NCI-H526 (cell line): ENCODE measurements around the gene LRRC1.

Experiments
- DNase-seq, 2 experiments: peaks; one replicate each; lab custom pipeline; 2025; lab: John Stamatoyannopoulos, UW

LRRC1 gene

GRCh38 chr6:53888931-53889330 lies 94.1 kb downstream of the LRRC1 start:
- DNase-seq, result no peak

- DNase-seq, result no peak
These were observed 94.6 kb downstream of the LRRC1 start for GRCh38 chr6:53889365-53889764.

- DNase-seq, result no peak
These were observed 97.9 kb downstream of the LRRC1 start for GRCh38 chr6:53892707-53893106.

DNA sequence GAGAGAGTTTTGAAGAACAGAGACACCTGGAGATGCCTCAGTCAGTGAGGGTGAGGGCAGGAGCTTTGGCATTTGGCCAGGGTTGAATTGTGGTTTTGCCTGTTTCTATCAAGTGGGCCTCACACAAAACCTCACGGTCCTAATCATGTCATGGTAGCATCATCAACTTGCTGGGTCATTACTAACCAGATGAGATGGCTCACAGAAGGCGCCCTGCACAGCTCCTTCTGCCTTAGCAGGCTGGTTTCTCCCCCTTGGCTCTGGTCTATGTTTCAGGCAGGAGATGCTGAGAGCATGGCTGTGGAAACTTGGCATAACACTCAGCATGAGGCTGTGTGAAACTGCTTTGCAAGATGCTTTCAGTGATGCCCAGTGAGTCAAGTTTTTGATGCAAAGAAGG lies 99.3 kb downstream of the LRRC1 start:
- DNase-seq, result peak in 1 of 2 experiments; percentile 11

GRCh38 chr6:53896196-53896595 lies 101.4 kb downstream of the LRRC1 start:
- no peak for DNase-seq

- DNase-seq, result no peak
These were observed 103.4 kb downstream of the LRRC1 start for GRCh38 chr6:53898026-53898795.

GRCh38 chr6:53899512-53899911 lies 104.7 kb downstream of the LRRC1 start:
- no peak for DNase-seq

DNA sequence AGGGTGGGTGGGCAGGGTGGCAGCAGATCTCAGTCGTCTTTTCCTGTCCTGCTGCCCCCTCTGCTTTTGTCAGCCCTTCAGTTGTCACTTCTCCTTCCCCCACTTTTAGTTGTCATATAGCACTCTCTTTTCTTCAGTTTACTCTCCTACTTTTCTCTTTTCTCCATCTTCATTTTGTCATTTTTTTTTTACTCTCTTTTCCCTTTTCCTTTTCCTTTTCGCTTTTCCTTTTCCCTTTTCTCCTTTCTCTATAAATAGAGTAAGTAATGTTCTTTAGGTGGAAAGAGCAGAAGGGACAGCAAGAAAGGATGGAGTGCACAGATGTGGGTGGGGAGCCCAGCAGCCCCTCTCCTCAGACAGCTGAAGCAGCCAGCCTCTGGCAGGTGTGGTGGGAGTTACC lies 108.6 kb downstream of the LRRC1 start:
- no peak for DNase-seq

- no peak for DNase-seq
These were observed 111.3 kb downstream of the LRRC1 start for GRCh38 chr6:53906103-53906502.

DNA sequence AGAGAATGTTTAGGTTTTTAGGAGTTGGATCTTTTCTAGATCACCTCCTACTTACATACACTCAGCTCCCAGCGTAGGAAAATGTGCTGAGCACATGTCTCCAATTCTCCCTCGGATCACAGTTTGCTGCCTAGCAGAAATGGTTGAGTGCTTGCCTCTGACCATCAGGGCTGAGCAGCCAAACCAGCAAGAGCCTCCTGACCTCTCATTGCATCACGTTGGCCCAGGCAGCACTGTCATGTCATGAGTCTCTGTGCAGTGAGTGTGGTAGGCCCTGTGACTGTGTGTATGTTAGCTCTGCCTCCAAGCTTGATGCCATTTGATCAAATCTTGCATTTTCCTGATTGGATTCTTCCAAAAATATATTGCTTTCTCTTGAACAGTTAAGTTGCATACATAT lies 112.0 kb downstream of the LRRC1 start:
- no peak for DNase-seq

GRCh38 chr6:53910834-53911233 lies 116.0 kb downstream of the LRRC1 start:
- no peak for DNase-seq

GRCh38 chr6:53912661-53913060 lies 117.9 kb downstream of the LRRC1 start:
- no peak for DNase-seq

DNA sequence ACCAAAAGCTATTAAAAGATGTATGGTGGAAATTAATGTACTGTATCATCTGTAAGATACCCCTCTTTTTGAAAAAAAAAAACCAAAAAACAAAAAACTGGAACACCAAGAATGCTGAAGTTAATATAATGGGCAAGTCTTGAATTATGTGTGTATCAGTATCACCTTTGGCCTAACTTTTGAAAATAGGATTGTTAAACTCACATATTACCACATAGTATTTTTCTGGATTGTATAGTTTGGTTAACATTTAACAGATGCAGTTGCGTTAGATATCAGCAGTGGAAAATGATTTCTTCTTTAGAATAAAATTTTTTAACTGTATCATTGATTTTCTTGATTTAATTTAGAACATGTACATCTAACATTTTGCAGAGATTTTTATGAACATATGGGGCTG lies 118.5 kb downstream of the LRRC1 start:
- DNase-seq, result no peak

- no peak for DNase-seq
These were observed 120.4 kb downstream of the LRRC1 start for GRCh38 chr6:53915026-53915691.

GRCh38 chr6:53916804-53917463 lies 122.1 kb downstream of the LRRC1 start:
- DNase-seq, result no peak

GRCh38 chr6:53917464-53917842 lies 122.6 kb downstream of the LRRC1 start:
- no peak for DNase-seq

DNA sequence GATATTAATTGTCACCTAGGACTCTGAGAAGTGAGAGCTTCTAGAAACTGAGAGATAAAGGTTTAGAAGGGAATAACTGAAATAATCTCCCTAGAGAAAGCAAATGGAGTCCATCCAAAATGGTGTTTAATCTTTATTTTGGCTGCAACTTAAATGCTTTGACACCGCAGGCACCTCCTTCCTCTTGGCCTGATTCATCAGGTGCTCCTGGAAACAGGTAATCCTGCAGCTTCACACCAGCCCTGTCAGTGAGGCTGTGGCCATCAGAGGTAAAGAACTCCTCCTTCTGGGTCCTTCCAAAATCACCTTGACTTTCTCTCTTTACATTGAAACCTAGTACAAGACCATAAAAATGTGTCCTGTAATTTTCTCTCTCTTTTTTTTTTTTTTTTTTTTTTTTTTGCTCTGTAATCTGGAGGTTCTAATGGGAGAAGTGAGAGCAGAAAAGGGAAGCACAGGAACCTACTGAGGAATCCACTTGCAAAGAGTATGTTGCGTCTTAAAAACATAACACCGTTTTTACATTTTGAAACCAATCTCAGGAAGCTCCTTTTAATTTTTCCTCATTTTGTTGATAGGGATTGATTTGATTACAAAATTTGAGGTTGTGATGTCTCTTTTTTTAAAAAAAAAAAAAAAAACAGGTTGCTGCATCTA lies 124.2 kb downstream of the LRRC1 start:
- DNase-seq, result no peak

- DNase-seq, result no peak
These were observed 125.1 kb downstream of the LRRC1 start for GRCh38 chr6:53919881-53920360.

- no peak for DNase-seq
These were observed 126.1 kb downstream of the LRRC1 start for GRCh38 chr6:53920881-53921280.

DNA sequence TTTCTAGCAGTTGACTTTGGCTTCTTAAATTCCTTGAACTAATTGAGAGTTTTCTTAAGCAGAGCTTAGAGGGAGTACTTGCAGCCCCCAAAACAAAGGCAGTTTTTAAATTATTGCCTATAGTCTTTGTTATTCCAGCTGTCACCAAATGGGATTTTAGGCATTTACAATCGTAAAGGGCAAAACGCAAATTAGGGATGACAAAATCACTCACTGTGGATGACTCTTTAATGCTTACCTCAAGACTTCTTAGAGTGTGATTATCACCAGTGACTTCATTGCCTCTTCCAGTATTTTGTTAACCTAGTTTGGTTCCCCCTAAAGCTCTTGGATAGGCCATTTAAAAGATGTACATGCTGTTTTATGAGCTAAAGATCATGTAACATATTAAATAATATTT lies 126.8 kb downstream of the LRRC1 start:
- DNase-seq, result no peak

GRCh38 chr6:53922539-53922981 lies 127.8 kb downstream of the LRRC1 start:
- no peak for DNase-seq

DNA sequence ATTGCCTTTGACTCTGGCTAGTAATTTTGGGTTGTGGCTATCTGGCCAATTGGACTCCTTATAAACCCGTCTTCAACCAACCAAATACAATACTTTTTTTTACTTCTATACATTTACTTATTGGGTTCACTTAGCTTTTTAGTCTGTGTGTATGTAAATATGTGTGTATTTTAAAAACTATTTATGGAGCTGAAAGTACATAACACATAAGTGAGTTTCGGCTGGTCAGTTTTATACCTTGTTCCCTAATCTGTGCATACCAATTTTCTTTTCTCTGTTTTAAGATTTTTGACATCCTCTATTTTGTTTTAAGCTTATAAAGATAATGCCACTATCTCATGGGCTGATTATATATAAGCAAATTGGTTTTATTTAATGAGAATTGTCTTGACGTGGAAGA lies 129.5 kb downstream of the LRRC1 start:
- no peak for DNase-seq
